MM.1S (cell line): Measurements from ENCODE around the gene FES.

Source experiments
- DNase-seq: peaks from one replicate; pipeline ENCODE4 v3.0.0-alpha.2; 2015
- H2AFZ ChIP-seq: fragments of 300-600 bp; sonication (generic); 2 replicates; pipeline ENCODE4 v1.6.0; 2016; ENCODE audit warnings: antibody characterized with exemption, low read length
- H3F3A ChIP-seq: fragments of 300-600 bp; sonication (generic); 2 replicates; pipeline ENCODE4 v1.6.1; 2016; ENCODE audit warnings: mild to moderate bottlenecking, antibody characterized with exemption, low read length, moderate library complexity, mixed read lengths; ENCODE audit not compliant: insufficient read depth
- H3K27ac ChIP-seq: fragments of 300-600 bp; sonication (generic); 2 replicates; pipeline ENCODE4 v1.5.1; 2016; ENCODE audit warnings: mild to moderate bottlenecking, low read length
- H3K27me3 ChIP-seq: fragments of 300-600 bp; sonication (generic); replicated peaks from 2 replicates; pipeline ENCODE4 v1.6.0; 2016; ENCODE audit warnings: low read length; ENCODE audit not compliant: insufficient read depth
- H3K36me3 ChIP-seq: fragments of 300-600 bp; sonication (generic); replicated peaks from 2 replicates; pipeline ENCODE4 v1.6.1; 2016; ENCODE audit warnings: mild to moderate bottlenecking, low read length, mixed read lengths; ENCODE audit not compliant: insufficient read depth
- H3K4me1 ChIP-seq: fragments of 300-600 bp; sonication (generic); 2 replicates; pipeline ENCODE4 v1.6.1; 2016; ENCODE audit warnings: low read length, mixed read lengths
- H3K4me2 ChIP-seq: fragments of 300-600 bp; sonication (generic); 2 replicates; pipeline ENCODE4 v1.6.0; 2016; ENCODE audit warnings: low read depth, low read length
- H3K4me3 ChIP-seq: fragments of 300-600 bp; sonication (generic); 2 replicates; pipeline ENCODE4 v1.5.1; 2016; ENCODE audit warnings: low read length, mixed read lengths
- H3K79me2 ChIP-seq: fragments of 300-600 bp; sonication (generic); 2 replicates; pipeline ENCODE4 v1.6.1; 2016; ENCODE audit warnings: mixed run types, low read length, mixed read lengths
- H3K9ac ChIP-seq: fragments of 300-600 bp; sonication (generic); 2 replicates; pipeline ENCODE4 v1.6.1; 2016; ENCODE audit warnings: low read length, mixed read lengths
- H3K9me2 ChIP-seq: fragments of 300-600 bp; sonication (generic); replicated peaks from 2 replicates; pipeline ENCODE4 v1.6.1; 2016; ENCODE audit warnings: mild to moderate bottlenecking, low read length, mixed read lengths; ENCODE audit not compliant: insufficient read depth
- H3K9me3 ChIP-seq: fragments of 300-600 bp; sonication (generic); replicated peaks from 2 replicates; pipeline ENCODE4 v1.6.1; 2016; ENCODE audit warnings: mild to moderate bottlenecking, low read length, mixed read lengths; ENCODE audit not compliant: insufficient read depth
- H4K20me1 ChIP-seq: fragments of 300-600 bp; sonication (generic); 2 replicates; pipeline ENCODE4 v1.6.1; 2016; ENCODE audit warnings: mild to moderate bottlenecking, low read length, moderate library complexity, mixed read lengths; ENCODE audit not compliant: insufficient read depth
- EZH2 ChIP-seq: fragments of 300-600 bp; sonication (generic); optimal IDR thresholded peaks from 2 replicates; pipeline ENCODE3; 2017; ENCODE audit warnings: low read depth, mild to moderate bottlenecking, antibody characterized with exemption, low read length, mixed read lengths
- EZH2phosphoT487 ChIP-seq: fragments of 300-600 bp; sonication (generic); IDR thresholded peaks from 2 replicates; pipeline ENCODE4 v1.6.1; 2018; ENCODE audit warnings: antibody characterized with exemption, low read length
- TF ChIP-seq, protein P1 (sequence below): fragments of 300-600 bp; sonication (generic); IDR thresholded peaks from 2 replicates; pipeline ENCODE4 v1.5.1; 2016; ENCODE audit warnings: antibody characterized with exemption, low read length, mixed read lengths

Gene FES

DNA sequence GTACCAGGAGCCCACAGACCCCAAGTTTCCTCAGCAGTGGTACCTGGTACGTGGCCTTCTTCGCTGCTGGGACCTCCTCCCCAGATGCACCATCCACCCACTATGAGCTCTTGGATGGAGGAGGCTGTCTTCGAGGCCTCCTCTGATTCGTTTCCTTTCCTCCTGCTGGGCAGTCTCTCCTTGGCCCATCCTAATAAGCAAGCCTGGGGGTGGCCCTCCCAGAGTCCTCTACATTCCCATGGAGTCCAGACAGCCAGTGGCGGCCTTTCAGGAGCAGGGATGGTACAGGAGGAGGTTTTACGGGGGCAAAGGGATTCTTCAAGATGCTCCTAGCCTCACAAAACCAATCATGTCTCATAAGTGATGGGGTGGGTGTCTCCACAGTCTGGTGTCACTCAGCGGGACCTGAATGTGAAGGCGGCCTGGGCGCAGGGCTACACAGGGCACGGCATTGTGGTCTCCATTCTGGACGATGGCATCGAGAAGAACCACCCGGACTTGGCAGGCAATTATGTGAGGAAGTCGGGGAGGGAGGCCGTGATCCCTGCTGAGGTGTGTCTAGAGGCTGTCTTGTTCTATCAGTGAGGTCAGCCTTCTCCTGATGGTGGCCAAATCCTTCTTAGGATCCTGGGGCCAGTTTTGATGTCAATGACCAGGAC is 7.7 kb upstream of the FES start:
- H4K20me1 ChIP-seq: no peaks in the 10 kb centered on the region
- H3K27ac ChIP-seq: no peak overlapping the region
- H3F3A ChIP-seq: no peaks in the 10 kb centered on the region
- no peaks in the 10 kb centered on the region; the same call in 1 of the 2 replicates for H3K4me1 ChIP-seq
- no peaks in the 10 kb centered on the region for H3K9me3 ChIP-seq
- H3K36me3 ChIP-seq: no peaks in the 10 kb centered on the region
- peaks cover 29% of the 10 kb centered on the region for H3K79me2 ChIP-seq
- no peak overlapping the region for H2AFZ ChIP-seq
- H3K4me2 ChIP-seq: no peak overlapping the region
- no peak for TF ChIP-seq EZH2
- TF ChIP-seq, protein P1, sequence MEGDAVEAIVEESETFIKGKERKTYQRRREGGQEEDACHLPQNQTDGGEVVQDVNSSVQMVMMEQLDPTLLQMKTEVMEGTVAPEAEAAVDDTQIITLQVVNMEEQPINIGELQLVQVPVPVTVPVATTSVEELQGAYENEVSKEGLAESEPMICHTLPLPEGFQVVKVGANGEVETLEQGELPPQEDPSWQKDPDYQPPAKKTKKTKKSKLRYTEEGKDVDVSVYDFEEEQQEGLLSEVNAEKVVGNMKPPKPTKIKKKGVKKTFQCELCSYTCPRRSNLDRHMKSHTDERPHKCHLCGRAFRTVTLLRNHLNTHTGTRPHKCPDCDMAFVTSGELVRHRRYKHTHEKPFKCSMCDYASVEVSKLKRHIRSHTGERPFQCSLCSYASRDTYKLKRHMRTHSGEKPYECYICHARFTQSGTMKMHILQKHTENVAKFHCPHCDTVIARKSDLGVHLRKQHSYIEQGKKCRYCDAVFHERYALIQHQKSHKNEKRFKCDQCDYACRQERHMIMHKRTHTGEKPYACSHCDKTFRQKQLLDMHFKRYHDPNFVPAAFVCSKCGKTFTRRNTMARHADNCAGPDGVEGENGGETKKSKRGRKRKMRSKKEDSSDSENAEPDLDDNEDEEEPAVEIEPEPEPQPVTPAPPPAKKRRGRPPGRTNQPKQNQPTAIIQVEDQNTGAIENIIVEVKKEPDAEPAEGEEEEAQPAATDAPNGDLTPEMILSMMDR: no peak
- TF ChIP-seq EZH2phosphoT487: no peak
- H3K4me3 ChIP-seq: no peak overlapping the region
- no peaks in the 10 kb centered on the region for H3K27me3 ChIP-seq
- H3K9ac ChIP-seq: no peak overlapping the region
- DNase-seq: no peak
- no peaks in the 10 kb centered on the region for H3K9me2 ChIP-seq

DNA sequence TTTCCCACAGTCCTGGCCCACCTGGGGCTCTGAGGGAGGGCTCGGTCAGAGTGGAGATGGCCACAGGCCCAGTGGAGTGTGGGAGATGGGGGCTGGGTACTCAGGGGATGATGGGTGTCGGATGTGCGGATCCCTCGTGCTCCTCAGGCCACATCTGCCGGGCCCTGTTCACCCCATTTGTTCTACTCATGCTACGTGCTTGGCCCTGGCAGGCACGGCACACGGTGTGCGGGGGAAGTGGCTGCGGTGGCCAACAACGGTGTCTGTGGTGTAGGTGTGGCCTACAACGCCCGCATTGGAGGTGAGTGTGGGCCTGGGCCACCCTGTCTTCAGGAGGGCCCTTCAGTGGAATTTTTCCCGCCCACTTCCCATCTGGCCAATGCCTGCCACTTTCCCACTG is 7.0 kb upstream of the FES start:
- Histone ChIP-seq H3K9me2 (no peaks in the 10 kb centered on the region), H3K4me3 (no peak overlapping the region), H3K9me3 (no peaks in the 10 kb centered on the region), H2AFZ (no peak overlapping the region), H4K20me1 (no peaks in the 10 kb centered on the region), H3K36me3 (no peaks in the 10 kb centered on the region), H3K27ac (no peak overlapping the region), H3K4me1 (no peaks in the 10 kb centered on the region; the same call in 1 of the 2 replicates), H3K4me2 (no peak overlapping the region), H3K27me3 (no peaks in the 10 kb centered on the region), H3K79me2 (peaks cover 25% of the 10 kb centered on the region), H3F3A (no peaks in the 10 kb centered on the region), H3K9ac (no peak overlapping the region)
- TF ChIP-seq EZH2 (no peak), EZH2phosphoT487 (no peak)
- TF ChIP-seq, protein P1: no peak
- no peak for DNase-seq

DNA sequence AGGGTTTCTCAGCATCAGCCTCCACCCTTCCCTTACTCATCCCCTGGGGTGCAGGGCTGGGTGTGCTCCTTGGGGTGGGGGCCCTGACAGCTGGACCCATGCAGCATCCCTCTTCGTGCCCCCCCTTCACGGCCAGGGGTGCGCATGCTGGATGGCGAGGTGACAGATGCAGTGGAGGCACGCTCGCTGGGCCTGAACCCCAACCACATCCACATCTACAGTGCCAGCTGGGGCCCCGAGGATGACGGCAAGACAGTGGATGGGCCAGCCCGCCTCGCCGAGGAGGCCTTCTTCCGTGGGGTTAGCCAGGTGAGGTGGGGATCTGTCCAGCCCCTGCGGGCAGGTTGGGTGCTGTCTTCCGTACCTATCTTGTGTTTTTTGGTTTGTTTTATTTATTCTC is 6.3 kb upstream of the FES start:
- no peaks in the 10 kb centered on the region for H3K36me3 ChIP-seq

More for the DNA sequence above, 6.3 kb upstream of the FES start:
- Histone ChIP-seq H3K27me3 (no peaks in the 10 kb centered on the region), H3K4me1 (no peaks in the 10 kb centered on the region), H2AFZ (no peak overlapping the region), H3K4me3 (no peak overlapping the region), H4K20me1 (no peaks in the 10 kb centered on the region), H3K9ac (no peak overlapping the region), H3K9me3 (no peaks in the 10 kb centered on the region), H3K9me2 (no peaks in the 10 kb centered on the region), H3K4me2 (no peak overlapping the region), H3K27ac (no peak overlapping the region), H3F3A (no peaks in the 10 kb centered on the region), H3K79me2 (peaks cover 18% of the 10 kb centered on the region)
- TF ChIP-seq, protein P1: no peak
- TF ChIP-seq EZH2phosphoT487 (no peak), EZH2 (no peak)
- no peak for DNase-seq
